Measurements from ENCODE around the gene FBXO8. TPM values are rescaled to one million over a fixed set of nuclear protein-coding genes. Genes with fewer than 3 reads are reported as not detected.

The FBXO8 gene
- total RNA-seq, 1 donor from 2014 or later, result 32.9 TPM

DNA sequence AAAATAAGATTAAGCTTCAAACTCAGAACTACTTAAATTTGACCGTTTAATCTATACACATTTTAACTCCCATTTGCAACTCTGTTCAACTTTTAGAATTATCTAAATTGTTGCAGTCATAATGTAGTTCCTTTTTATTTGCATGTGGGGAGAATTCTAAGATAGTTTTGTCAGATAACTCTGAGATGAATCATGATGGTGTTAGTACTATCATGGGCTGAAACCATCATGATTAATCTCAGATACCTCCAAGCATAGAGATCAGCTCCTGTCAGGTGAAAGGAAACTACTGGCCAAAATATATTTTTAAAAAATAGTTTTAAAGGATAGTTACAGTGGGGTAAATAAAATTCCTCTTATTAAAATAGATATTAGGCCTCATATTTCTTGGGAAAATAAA is 39.0 kb downstream of the FBXO8 start:
- DNase-seq, result no peak

GRCh38 chr4:174241162-174241561 is 42.3 kb downstream of the FBXO8 start:
- no peak for DNase-seq

DNA sequence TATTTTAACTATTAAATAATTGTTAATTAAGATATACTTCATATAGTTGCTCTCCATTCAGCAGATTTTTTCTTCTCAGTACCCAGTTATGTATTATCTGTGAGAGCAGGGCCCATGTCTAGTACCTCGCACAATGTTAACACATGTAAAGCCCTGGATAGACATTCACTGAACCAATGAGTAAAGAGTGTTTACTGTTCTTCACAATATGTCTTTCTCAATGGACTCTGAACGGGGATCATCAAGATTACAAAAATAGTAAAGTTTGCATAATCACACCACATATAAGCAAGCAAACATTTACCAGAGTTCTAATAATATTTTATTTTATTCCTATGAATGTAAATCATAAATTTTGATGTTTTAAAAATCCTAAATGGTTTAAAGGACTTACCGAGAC is 47.1 kb downstream of the FBXO8 start:
- no peak for DNase-seq

GRCh38 chr4:174230680-174231079 is 52.8 kb downstream of the FBXO8 start:
- no peak for DNase-seq

DNA sequence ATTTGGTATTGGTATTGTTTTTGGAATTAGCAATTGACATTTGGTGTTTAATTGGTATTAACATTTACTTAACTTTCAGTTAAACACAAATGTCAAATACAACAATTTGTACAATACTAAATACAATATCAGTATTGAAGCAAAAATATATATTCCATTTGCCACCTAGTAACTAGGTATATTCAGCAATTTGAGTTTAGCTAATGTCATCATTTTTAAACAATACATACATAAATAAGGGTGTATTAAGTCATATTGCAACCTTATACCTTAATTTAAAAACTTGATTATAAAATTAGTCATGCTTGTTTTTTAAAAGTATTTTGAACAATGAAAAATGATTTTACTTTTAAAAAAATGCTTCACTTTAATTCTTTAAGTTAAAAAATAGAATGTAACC is 53.3 kb downstream of the FBXO8 start:
- DNase-seq, result no peak

DNA sequence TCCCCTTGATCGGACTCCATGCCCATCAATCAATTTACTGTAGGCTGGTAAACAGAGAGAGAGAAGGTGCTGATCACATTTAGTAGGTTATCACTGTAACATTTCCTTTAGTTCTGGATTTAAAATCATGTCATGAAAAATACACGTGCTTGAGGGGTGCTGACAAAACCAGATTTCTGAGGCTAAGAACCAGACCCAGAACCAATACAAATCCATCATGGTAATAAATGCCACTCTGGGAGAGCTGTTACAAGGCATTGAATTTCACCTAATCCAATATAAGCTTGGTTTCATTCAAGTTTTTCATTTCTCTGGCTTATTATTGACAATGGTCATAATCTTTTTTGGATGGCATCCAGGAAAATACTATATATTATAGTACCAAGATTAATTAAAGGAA is 54.5 kb downstream of the FBXO8 start:
- DNase-seq, result no peak

- DNase-seq, result no peak
Observed at GRCh38 chr4:174225349-174226049, 58.0 kb downstream of the FBXO8 start.

GRCh38 chr4:174224550-174224949 is 58.9 kb downstream of the FBXO8 start:
- no peak for DNase-seq

- DNase-seq, result no peak
Observed at GRCh38 chr4:174222266-174222872, 61.1 kb downstream of the FBXO8 start.

- DNase-seq, result no peak
Observed at GRCh38 chr4:174218127-174218790, 65.2 kb downstream of the FBXO8 start.

GRCh38 chr4:174217273-174218126 is 66.0 kb downstream of the FBXO8 start:
- no peak for DNase-seq

DNA sequence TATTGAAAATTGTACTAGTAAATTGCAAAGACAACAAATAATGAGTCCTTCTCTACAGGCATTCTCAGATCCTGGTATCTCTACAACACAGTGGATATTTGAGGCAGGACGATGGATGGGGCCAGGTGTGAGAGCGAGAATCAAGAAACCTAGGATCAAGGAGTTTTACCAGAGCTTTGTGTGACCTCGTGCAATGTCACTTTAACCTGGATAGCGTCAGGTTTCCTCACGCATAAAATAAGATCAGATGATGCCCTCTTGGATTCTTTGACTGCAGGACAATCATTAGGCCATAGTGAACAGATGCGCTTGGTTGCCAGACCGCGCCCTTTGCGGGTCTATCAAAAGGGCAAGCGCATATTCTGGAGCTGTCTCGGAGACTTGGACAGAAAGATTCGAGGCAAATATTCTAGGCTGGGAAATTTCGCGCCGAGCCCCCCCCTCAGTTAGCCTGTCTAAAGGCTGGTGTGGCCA is 66.6 kb downstream of the FBXO8 start:
- no peak for DNase-seq

- DNase-seq, result no peak
Observed at GRCh38 chr4:174215961-174216680, 67.3 kb downstream of the FBXO8 start.

DNA sequence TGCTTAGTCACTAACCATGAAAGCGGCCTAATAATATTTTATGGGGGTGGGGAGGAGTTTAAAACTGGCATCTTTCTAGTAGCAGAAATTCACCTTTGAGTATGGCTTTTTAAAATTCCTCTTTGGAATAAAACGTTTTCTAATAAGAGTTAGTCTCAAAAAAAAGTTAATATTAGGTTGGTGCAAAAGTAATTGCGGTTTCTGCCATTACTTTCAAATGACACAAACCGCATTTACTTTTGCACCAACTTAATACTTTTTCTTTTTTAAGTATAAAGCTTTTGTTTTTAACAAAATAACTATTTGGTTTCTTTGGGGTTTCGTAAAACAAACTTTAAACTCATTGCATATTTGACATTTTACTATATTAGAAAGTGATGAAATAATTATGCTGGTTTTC is 68.4 kb downstream of the FBXO8 start:
- no peak for DNase-seq

DNA sequence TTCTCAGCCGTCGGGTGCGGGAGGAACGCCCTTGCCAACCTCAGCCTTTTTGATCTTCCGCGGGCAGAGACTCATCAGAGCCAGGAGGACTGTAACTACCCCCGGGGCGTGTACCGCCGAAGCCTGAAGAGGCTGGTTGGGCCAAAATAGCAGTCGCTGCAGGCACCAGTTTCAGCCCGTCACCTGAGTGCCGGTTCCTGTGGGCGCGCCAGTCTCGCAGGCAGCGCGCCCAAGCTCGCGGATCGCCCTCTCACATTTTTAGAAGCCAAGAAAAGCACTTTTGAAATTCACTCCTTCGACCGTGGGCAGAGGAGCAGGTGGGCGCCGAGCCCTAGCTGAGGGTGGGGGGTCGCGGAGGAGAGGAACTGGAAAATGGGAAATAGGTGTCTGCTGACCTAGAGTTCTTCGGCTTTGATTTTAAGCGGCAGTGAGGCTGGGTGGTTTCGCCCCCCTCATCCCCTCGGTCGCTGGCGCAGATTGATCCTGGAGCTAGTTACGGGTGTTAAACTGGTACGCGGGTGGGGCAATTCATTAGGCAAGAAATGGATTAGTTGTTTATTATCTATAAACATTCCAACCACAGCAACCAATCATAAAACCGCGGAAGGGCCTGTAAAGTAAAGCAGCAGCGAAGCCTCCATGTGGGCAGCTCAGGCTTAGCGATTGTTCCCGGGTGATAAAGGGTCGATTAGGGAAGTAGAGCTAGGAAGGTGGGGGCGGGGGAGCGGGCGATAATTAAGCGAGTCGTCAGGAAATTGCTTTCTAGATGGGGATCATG is 69.2 kb downstream of the FBXO8 start:
- DNase-seq, result no peak

DNA sequence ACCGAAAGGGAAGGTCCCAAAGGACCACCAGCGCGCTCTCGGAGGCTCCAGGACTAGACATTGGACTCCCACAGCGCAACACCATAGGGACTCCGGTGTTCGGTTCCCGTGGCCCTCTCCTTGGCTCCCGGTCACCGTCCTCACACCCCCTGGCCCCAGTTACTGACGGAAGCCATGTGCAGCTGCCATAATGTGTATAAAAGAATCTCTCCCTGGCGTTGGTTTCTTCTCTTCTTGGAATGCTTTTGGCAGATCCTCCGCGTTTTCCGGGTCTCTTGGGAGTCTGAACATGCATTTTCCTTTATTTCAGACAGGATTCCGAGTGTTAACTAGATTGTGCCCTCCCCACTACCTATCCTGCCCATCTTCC is 69.8 kb downstream of the FBXO8 start:
- no peak for DNase-seq

- DNase-seq, result no peak
Observed at GRCh38 chr4:174212061-174212460, 71.4 kb downstream of the FBXO8 start.

- no peak for DNase-seq
Observed at GRCh38 chr4:174211622-174212044, 71.8 kb downstream of the FBXO8 start.

GRCh38 chr4:174210952-174211490 is 72.4 kb downstream of the FBXO8 start:
- no peak for DNase-seq

DNA sequence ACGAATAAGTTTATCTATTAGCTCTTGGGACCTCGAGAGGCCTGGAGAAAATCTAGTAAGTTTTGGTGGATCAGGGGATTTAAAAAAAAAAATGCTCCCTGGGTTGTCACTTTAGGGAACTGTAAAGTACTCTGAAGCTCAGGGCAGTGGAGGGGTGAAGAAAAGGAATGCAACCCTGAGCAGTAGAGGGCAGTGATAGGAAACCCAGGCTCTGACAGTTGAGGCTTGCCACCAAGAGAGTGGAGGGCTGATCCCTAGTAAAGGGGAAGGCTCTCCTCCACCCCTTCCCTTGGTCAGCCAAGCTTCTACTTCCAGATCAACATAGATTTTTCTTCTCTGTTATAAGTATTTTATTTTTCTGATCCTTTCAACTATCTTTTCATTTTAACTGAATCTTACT is 73.1 kb downstream of the FBXO8 start:
- no peak for DNase-seq

DNA sequence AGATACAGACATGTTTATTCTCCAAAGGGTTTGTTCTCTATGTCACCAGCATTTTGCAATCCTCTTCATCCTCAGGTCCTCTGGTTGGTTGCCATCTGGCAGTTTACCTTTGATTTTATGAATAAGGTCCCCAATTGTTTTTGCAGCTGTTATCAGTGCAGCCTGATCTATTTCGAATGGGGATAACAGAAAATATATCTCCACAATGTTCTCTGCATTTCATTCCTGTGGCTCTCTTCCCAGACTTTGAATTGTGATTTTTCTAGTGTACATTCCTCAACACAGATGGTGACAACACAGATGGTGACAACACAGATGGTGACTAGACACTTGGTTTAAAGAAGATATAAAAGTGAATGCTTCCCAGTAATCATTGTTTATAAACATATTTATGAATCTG is 74.1 kb downstream of the FBXO8 start:
- no peak for DNase-seq
